ENCODE measurements around the gene CORO2A.

GRCh38 chr9:98231770-98232478, 39.5 kb upstream of the CORO2A start:
- TF ChIP-seq REST (IDR thresholded peaks at IDR 0.05; ENCODE audit: low read depth), result no peak
- no peak for TF ChIP-seq RAD21 (IDR thresholded peaks at IDR 0.05; ENCODE audit: low read depth)
- no peak for TF ChIP-seq EP300 (IDR thresholded peaks at IDR 0.05; ENCODE audit: borderline replicate concordance)
- no peak for TF ChIP-seq ZBTB7A (IDR thresholded peaks at IDR 0.05; ENCODE audit: low read depth)
- no peak for TF ChIP-seq FOXM1 (IDR thresholded peaks at IDR 0.05; ENCODE audit: borderline replicate concordance, low read depth)
- no peak for TF ChIP-seq CEBPB (IDR thresholded peaks at IDR 0.05)
- no peak for TF ChIP-seq MAX (IDR thresholded peaks at IDR 0.05)
- TF ChIP-seq CREB1 (IDR thresholded peaks at IDR 0.05; ENCODE audit: low read depth), result no peak
- no peak for TF ChIP-seq TAF1 (IDR thresholded peaks at IDR 0.05; ENCODE audit: low read depth)

Data from Ishikawa (cell line).